Measurements from ENCODE around the gene LRRC14B. TPM values are rescaled to one million over a fixed set of nuclear protein-coding genes. Genes with fewer than 3 reads are reported as not detected.

LRRC14B gene
- total RNA-seq (2022; extraction: Qiagen RNA extraction; ENCODE audit: low read depth) = not detected in 5 replicates

DNA sequence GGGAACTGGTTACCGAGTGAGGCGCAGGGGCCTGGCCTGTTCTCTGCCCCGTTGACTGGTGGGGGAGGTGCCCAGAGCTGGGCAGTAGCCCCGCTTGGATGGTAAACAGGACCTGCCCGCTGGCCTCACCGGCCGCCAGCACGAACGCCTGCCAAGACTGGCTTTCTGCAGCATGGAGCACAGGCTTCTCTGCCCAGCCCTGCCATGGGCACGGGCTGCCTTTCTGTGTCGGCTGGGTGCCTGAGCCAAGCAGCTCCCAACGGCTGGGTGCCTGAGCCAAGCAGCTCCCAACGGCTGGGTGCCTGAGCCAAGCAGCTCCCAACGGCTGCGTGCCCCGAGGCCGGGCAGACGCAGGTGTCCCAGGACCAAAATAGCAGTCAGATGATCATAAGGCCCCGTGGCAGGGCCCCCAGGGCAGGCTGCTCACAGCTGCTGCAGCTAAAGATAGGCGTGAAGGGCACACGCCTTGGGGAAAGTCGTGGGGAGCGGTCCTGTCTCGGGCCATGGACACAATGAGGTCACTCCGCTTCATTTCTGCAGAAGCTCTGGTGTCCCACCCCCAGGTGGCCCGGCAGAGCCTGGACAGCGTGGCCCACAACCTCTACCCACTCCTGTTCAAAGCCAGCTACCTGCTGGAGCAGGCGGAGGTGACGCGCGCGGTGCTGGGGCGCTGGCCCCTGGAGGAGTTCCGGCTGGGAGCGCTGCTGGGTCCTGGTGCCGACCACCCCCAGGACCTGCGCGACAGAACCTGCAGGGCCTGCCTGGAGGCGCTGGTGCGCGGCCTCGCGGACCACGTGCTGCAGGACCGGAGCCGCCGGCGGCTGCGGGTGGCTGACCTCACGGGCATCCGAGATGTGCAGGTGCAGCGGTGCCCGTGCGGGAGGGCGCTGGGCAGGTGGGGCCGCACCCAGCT, at the start of gene LRRC14B:
Gene LRRC14B, plus strand, starts transcription at position 460 of the 913 bp plus-strand sequence. Its CDS starts 44 bp downstream, at position 504.

DNA sequence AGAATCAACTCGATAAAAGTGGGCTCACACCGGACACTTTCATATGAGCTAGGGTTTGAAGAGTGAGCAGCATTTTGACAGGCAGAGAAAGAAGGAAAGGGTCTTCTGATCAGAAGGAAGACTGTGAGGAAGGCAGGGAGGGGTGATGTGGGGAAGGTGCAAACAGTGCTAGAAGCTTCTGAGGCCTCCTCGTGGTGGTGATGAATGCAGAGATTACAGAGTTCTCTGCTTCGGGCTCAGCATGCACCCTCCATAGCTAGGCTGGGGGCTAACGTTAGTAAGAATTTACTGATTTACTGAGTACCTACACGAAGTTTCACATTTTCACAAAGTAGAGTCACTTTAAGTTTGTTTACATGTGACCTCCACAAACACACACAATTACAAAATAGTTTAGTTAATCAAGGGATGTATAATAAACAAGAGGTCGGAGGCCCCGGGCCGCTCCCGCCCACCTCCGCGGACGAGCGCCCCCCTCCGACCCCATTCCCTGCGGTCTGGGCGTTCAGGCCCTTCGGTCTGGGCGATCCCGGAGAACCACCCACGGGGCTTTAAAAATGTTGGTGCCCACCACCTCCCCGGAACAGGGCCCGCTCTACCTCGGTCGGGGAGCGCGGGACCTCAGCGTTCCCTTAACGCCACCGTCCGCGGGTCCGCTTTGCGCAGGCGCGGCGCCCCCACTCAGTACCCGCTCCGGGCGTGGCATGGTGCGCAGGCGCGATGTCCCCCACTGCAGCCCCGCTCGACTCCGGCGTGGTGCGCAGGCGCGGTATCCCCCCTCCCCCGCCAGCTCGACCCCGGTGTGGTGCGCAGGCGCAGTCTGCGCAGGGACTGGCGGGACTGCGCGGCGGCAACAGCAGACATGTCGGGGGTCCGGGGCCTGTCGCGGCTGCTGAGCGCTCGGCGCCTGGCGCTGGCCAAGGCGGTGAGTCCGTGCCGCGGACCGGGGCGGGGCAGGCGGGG, 26.5 kb downstream of the LRRC14B start, which contains the start of the genes CCDC127 and SDHA:
Gene CCDC127, minus strand, starts transcription at position 660 of the 963 bp plus-strand sequence. CDS start 1,304 bp downstream, outside the sequence.
Gene SDHA, plus strand, starts transcription at position 827 of the 963 bp plus-strand sequence. Its CDS starts 36 bp downstream, at position 863.

Other genes starting within 250 kb of the LRRC14B start
- gene PLEKHG4B, start 99.3 kb upstream of the LRRC14B start, total RNA-seq (2022; extraction: Qiagen RNA extraction; ENCODE audit: low read depth) = 0.50 to 1.7 TPM (median 1.0 TPM) in 5 replicates
- 5.7 to 6.6 TPM (median 6.3 TPM) in 5 replicates for gene CCDC127, start 26.7 kb downstream of the LRRC14B start, total RNA-seq (2022; extraction: Qiagen RNA extraction; ENCODE audit: low read depth)
- gene SDHA, start 26.8 kb downstream of the LRRC14B start, total RNA-seq (2022; extraction: Qiagen RNA extraction; ENCODE audit: low read depth) = 92.2 to 128 TPM (median 120 TPM) in 5 replicates
- 146 to 197 TPM (median 186 TPM) in 5 replicates for gene PDCD6, start 80.2 kb downstream of the LRRC14B start, total RNA-seq (2022; extraction: Qiagen RNA extraction; ENCODE audit: low read depth)
- gene AHRR, start 130.2 kb downstream of the LRRC14B start, total RNA-seq (2022; extraction: Qiagen RNA extraction; ENCODE audit: low read depth) = 3.6 to 4.9 TPM (median 4.0 TPM) in 5 replicates